HEK293T (cell line): ENCODE measurements around the gene ELAC1.
"Not testable (repeated sequence)": the region's sequence is repeated elsewhere in the genome, so short reads cannot be mapped to it uniquely, and the experiment has no call there.

Experiments used
- CTCF ChIA-PET: fragments of 350-600 bp; formaldehyde crosslinking; extraction: SDS; loops from one replicate; lab custom pipeline; 2021; ENCODE audit warnings: antibody characterized with exemption, inconsistent platforms; lab: Yijun Ruan, JAX
- POLR2A ChIA-PET: fragments of 350-600 bp; formaldehyde crosslinking; extraction: SDS; loops from one replicate; lab custom pipeline; 2020; ENCODE audit warnings: antibody characterized with exemption, inconsistent platforms; lab: Yijun Ruan, JAX
- DNase-seq: peaks from one replicate; pipeline ENCODE4 v3.0.0; 2012; ENCODE audit warnings: mixed read lengths; ENCODE audit errors: extremely low spot score
- ARNT ChIP-seq: fragments of 450-650 bp; IDR thresholded peaks from 2 replicates; pipeline ENCODE4 v1.6.1; 2017; ENCODE audit warnings: mild to moderate bottlenecking
- BHLHE40 ChIP-seq: fragments of 450-650 bp; IDR thresholded peaks from 2 replicates; pipeline ENCODE4 v1.6.1; 2016; ENCODE audit warnings: mild to moderate bottlenecking, moderate library complexity, borderline replicate concordance
- CTBP1 ChIP-seq: fragments of 450-650 bp; IDR thresholded peaks from 2 replicates; pipeline ENCODE4 v1.6.1; 2016; ENCODE audit warnings: borderline replicate concordance
- ELF4 ChIP-seq: fragments of 450-650 bp; IDR thresholded peaks from 2 replicates; pipeline ENCODE4 v1.6.1; 2017; ENCODE audit warnings: antibody characterized with exemption
- FOXA1 ChIP-seq: fragments of 450-650 bp; IDR thresholded peaks from 2 replicates; pipeline ENCODE4 v1.6.1; 2016; ENCODE audit warnings: mild to moderate bottlenecking
- FOXK2 ChIP-seq: fragments of 450-650 bp; IDR thresholded peaks from 2 replicates; pipeline ENCODE4 v1.6.1; 2016; ENCODE audit warnings: mild to moderate bottlenecking
- FOXM1 ChIP-seq: fragments of 450-650 bp; IDR thresholded peaks from 2 replicates; pipeline ENCODE4 v1.6.1; 2017; ENCODE audit warnings: mild to moderate bottlenecking, borderline replicate concordance
- HDGF ChIP-seq: fragments of 450-650 bp; IDR thresholded peaks from 2 replicates; pipeline ENCODE4 v1.6.1; 2017; ENCODE audit warnings: antibody characterized with exemption, borderline replicate concordance
- L3MBTL2 ChIP-seq: fragments of 450-650 bp; conservative IDR thresholded peaks from 2 replicates; pipeline ENCODE4 v1.6.1; 2016; ENCODE audit warnings: mild to moderate bottlenecking
- LEF1 ChIP-seq: fragments of 450-650 bp; IDR thresholded peaks from 2 replicates; pipeline ENCODE4 v1.6.1; 2017; ENCODE audit warnings: mild to moderate bottlenecking, borderline replicate concordance
- NFRKB ChIP-seq: fragments of 450-650 bp; IDR thresholded peaks from 2 replicates; pipeline ENCODE4 v1.6.1; 2016; ENCODE audit warnings: mild to moderate bottlenecking, moderate library complexity
- PKNOX1 ChIP-seq: fragments of 450-650 bp; IDR thresholded peaks from 2 replicates; pipeline ENCODE4 v1.6.1; 2016
- SP1 ChIP-seq: fragments of 450-650 bp; IDR thresholded peaks from 2 replicates; pipeline ENCODE4 v1.6.1; 2017
- SUZ12 ChIP-seq: fragments of 450-650 bp; IDR thresholded peaks from 2 replicates; pipeline ENCODE4 v1.6.1; 2016; ENCODE audit warnings: mild to moderate bottlenecking
- TARDBP ChIP-seq: fragments of 450-650 bp; IDR thresholded peaks from 2 replicates; pipeline ENCODE4 v1.6.1; 2016
- ZNF384 ChIP-seq: fragments of 450-650 bp; IDR thresholded peaks from 2 replicates; pipeline ENCODE4 v1.6.1; 2016

The ELAC1 gene

GRCh38 chr18:50986360-50987087 lies 18.7 kb downstream of the ELAC1 start:
- DNase-seq: no peak
- CTCF ChIA-PET: no interaction called here
- POLR2A ChIA-PET: interaction anchor here (0.7 to 0.9 kb wide), 2 partner anchors 19 to 43 kb away, joined by 3 to 4 read pairs; partner anchors contain the start of genes ELAC1 and SMAD4
- TF ChIP-seq NFRKB (no peak), ZNF384 (no peak), ARNT (no peak), CTBP1 (no peak), SP1 (no peak), FOXM1 (no peak), LEF1 (no peak), FOXK2 (no peak), BHLHE40 (no peak), TARDBP (no peak), SUZ12 (no peak), HDGF (no peak), FOXA1 (no peak), ELF4 (no peak), PKNOX1 (no peak), L3MBTL2 (no peak)

- no peak for DNase-seq
- TF ChIP-seq SP1: no peak
- no peak for TF ChIP-seq ZNF384
- TF ChIP-seq FOXM1: no peak
- no peak for TF ChIP-seq CTBP1
- no peak for TF ChIP-seq PKNOX1
- no peak for TF ChIP-seq HDGF
- no peak for TF ChIP-seq ARNT
- TF ChIP-seq NFRKB: no peak
- ChIA-PET CTCF (no interaction called here), POLR2A (no interaction called here)
Observed at GRCh38 chr18:50987261-50987660, 19.4 kb downstream of the ELAC1 start.

GRCh38 chr18:50989711-50990110 lies 21.9 kb downstream of the ELAC1 start:
- POLR2A ChIA-PET: no interaction called here
- DNase-seq: no peak
- CTCF ChIA-PET: no interaction called here
- TF ChIP-seq ZNF384: no peak
- TF ChIP-seq FOXK2: no peak
- TF ChIP-seq SUZ12: no peak
- no peak for TF ChIP-seq PKNOX1
- TF ChIP-seq SP1: no peak
- TF ChIP-seq ELF4: no peak
- TF ChIP-seq LEF1: no peak
- no peak for TF ChIP-seq BHLHE40
- TF ChIP-seq TARDBP: no peak
- no peak for TF ChIP-seq CTBP1
- TF ChIP-seq FOXA1: no peak
- TF ChIP-seq ARNT: no peak
- TF ChIP-seq HDGF: no peak
- no peak for TF ChIP-seq L3MBTL2
- no peak for TF ChIP-seq FOXM1
- no peak for TF ChIP-seq NFRKB

GRCh38 chr18:50992351-50992762 lies 24.5 kb downstream of the ELAC1 start:
- DNase-seq: no peak
- ChIA-PET CTCF (no interaction called here), POLR2A (no interaction called here)
- TF ChIP-seq BHLHE40 (no peak), SUZ12 (no peak), ZNF384 (no peak), L3MBTL2 (no peak), ELF4 (no peak), FOXM1 (no peak), FOXA1 (no peak), FOXK2 (no peak), HDGF (no peak), NFRKB (no peak), LEF1 (no peak), PKNOX1 (no peak), TARDBP (no peak), ARNT (no peak), CTBP1 (no peak), SP1 (no peak)

- DNase-seq: no peak
- TF ChIP-seq CTBP1 (no peak), ZNF384 (no peak), SUZ12 (no peak), L3MBTL2 (no peak), NFRKB (no peak), ELF4 (no peak), HDGF (no peak), ARNT (no peak), LEF1 (no peak), PKNOX1 (no peak), FOXK2 (no peak), FOXA1 (no peak), FOXM1 (no peak), TARDBP (no peak), SP1 (no peak), BHLHE40 (no peak)
- ChIA-PET POLR2A (no interaction called here), CTCF (no interaction called here)
Observed at GRCh38 chr18:50994031-50994430, 26.2 kb downstream of the ELAC1 start.

- CTCF ChIA-PET, POLR2A ChIA-PET, DNase-seq: not testable (repeated sequence)
Observed at GRCh38 chr18:51003174-51003573, 35.3 kb downstream of the ELAC1 start.
